Aorta (tissue), 5 donors: ENCODE measurements around the gene AKAP8. TPM values are rescaled to one million over a fixed set of nuclear protein-coding genes. Genes with fewer than 3 reads are reported as not detected.
"Not testable (repeated sequence)": the region's sequence is repeated elsewhere in the genome, so short reads cannot be mapped to it uniquely, and the experiment has no call there.

ENCODE experiments used
- ATAC-seq: fragments of 200-7000 bp; cut with Tn5 transposase; one replicate; pipeline ENCODE4 v1.9.1; 2022; ENCODE audit warnings: moderate library complexity; ENCODE audit not compliant: low FRiP score
- DNase-seq, 2 donors: peaks; one replicate each; pipeline ENCODE4 v3.0.0-alpha.2; 2020
- H3K27ac ChIP-seq, 2 donors: one replicate each; pipeline ENCODE4 v1.5.1; 2013; ENCODE audit warnings: low read length in 2 of 2, mild to moderate bottlenecking in 2 of 2, moderate library complexity in 2 of 2, control low read depth in 1 of 2, inconsistent platforms in 1 of 2, low read depth in 1 of 2
- H3K27me3 ChIP-seq, 2 donors: one replicate each; pipeline ENCODE4 v1.6.1; 2013; ENCODE audit warnings: control low read depth in 1 of 2, low read length in 1 of 2, mild to moderate bottlenecking in 1 of 2, moderate library complexity in 1 of 2; ENCODE audit not compliant: insufficient read depth in 2 of 2, control insufficient read depth in 1 of 2
- H3K36me3 ChIP-seq, 2 donors: one replicate each; pipeline ENCODE4 v1.6.1; 2013; ENCODE audit warnings: control low read depth in 1 of 2, low read length in 1 of 2, mild to moderate bottlenecking in 1 of 2; ENCODE audit not compliant: insufficient read depth in 2 of 2, control insufficient read depth in 1 of 2
- H3K4me1 ChIP-seq, 2 donors: one replicate each; pipeline ENCODE4 v1.6.1; 2013; ENCODE audit warnings: low read length in 2 of 2, control low read depth in 1 of 2, mild to moderate bottlenecking in 1 of 2, moderate library complexity in 1 of 2; ENCODE audit not compliant: insufficient read depth in 2 of 2, control insufficient read depth in 1 of 2
- H3K4me3 ChIP-seq, 2 donors: one replicate each; pipeline ENCODE4 v1.5.1; 2013; ENCODE audit warnings: low read length in 2 of 2, control low read depth in 1 of 2, mild to moderate bottlenecking in 1 of 2
- H3K9me3 ChIP-seq: one replicate; pipeline ENCODE4 v1.6.1; 2013; ENCODE audit warnings: mild to moderate bottlenecking, low read length; ENCODE audit not compliant: control insufficient read depth
- WGBS, 2 donors: extraction: QIAGEN DNeasy Blood & Tissue Kit; methylation state at CpG; one replicate each; pipeline ENCODE4 v1.1.7; 2013; 5-methylcytosine and 5-hydroxymethylcytosine counted together
- intact Hi-C, 2 donors: fragments of 100-400 bp; cut with DNase I; formaldehyde crosslinking; loops; one replicate each; pipeline versions ENCODE4 v1.14.2 to v1.15.0; 2022
- polyA plus RNA-seq, 2 donors: library from polyadenylated mRNA; stranded (reverse); fragments of 200-250 nt; gene quantifications; one replicate each; pipeline ENCODE4 v1.2.3, GENCODE V29; 2013
- total RNA-seq, 2 donors: library from RNA; stranded (reverse); fragmentation: NEBNext Ultra II Directional; extraction: Animal tissue kit (Norgen Biotek cat#: 25700); gene quantifications; one replicate each; pipeline ENCODE4 v1.2.1, GENCODE V29; 2021
- donor health status: healthy with polysubstance abuse.
- donor health status: Bipolar disorder and iron deficiency.
- donor health status: DM: no; HTN: no; CAD: no.
- donor health status: DM: no; HTN: no; CAD: no.
- donor health status: DM: yes; HTN: yes; CAD: no.

The AKAP8 gene
- total and polyA plus RNA-seq, 4 donors: 7.5 to 48.1 (median 28.7) TPM

DNA sequence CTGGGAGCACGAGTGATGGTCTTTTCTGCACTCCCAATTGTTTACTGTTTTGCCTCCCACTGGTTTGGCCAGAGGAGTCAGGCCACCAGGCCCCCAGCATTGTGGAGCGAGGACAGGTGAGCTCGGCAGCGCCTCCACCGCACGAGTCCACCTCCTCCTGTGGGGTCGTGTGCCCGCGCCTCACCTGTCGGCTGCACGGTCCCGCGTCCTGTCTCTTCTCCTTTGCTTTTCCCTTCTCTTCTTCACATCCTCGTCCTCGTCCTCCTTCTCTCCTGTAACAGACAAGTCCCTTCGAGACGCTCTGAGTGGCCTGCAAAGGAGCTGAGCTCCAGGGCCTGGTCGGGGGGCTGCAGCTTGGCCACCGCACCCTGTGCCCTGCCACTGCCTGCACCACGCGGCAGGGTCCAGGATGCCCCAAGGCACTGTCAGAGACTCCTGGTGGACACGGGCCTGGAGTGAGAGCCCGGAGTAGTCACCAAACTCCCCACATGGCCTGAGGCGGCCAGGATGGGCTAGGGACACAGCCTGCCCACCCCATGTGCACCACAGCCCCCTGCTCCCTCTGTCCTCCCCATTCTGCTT is 11.4 kb downstream of the AKAP8 start:
- no peak for ATAC-seq
- Histone ChIP-seq H3K9me3 (no peaks in the 10 kb centered on the region), H3K36me3 (peaks cover 5% of the 10 kb centered on the region in 2 donors), H3K4me3 (no peak overlapping the region), H3K27ac (no peak overlapping the region), H3K27me3 (no peaks in the 10 kb centered on the region), H3K4me1 (no peaks in the 10 kb centered on the region)
- 90 to 93% methylated on average over 24 of the region's 24 CpGs for WGBS, 2 donors
- DNase-seq: peak in 1 of 2 donors; percentile 38
- intact Hi-C loops: no loop called here

DNA sequence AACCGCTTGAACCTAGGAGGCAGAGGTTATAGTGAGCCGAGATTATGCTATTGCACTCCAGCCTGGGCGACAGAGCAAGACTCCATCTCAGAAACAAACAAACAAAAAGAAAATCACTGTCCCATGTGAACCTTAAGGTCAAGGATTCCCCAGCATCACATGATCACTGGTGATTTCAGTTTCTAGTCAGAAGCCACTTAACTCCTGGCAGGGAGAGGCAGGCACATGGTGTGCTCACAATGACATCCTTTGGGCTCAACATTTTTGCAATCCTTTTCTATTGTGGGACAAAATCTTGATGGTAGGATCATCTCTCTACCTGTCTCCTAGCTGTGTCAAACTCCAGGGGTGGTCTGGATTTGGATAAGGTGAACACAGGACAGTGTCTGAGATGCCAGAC is 12.1 kb downstream of the AKAP8 start:
- intact Hi-C loops: no loop called here
- no peak for ATAC-seq
- peaks cover 5% of the 10 kb centered on the region in 2 donors for H3K36me3 ChIP-seq

DNA sequence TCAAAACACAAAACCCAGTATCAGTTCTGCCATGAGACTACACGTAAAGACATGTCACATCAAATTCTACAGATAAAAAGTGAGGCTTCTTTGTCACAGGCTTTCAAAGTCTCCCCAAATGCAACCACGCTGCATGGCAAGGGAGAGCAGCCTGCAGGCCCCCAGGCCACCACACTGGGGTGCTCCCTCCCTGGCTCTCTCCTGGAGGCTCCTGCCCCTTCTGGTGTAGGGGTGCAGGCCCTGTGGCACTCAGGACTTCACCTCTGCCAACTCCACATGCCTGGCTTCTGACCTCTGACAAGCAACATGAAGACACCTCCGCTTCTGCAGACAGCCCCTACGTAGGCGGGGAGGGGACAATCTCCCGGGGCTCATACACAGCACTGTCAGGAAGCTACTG is 14.3 kb downstream of the AKAP8 start:
- no peak for DNase-seq
- H3K27me3 ChIP-seq: no peaks in the 10 kb centered on the region
- WGBS, 2 donors: 79 to 90% methylated on average over 6 of the region's 6 CpGs
- H3K27ac ChIP-seq: no peak overlapping the region
- no peaks in the 10 kb centered on the region for H3K4me1 ChIP-seq
- no peak for ATAC-seq
- no peak overlapping the region for H3K4me3 ChIP-seq
- intact Hi-C loops: no loop called here
- peaks cover 5 to 11% of the 10 kb centered on the region in 2 donors for H3K36me3 ChIP-seq
- no peaks in the 10 kb centered on the region for H3K9me3 ChIP-seq

More for the DNA sequence above, 12.1 kb downstream of the AKAP8 start:
- Histone ChIP-seq H3K27ac (no peak overlapping the region), H3K4me1 (no peaks in the 10 kb centered on the region), H3K4me3 (no peak overlapping the region), H3K27me3 (no peaks in the 10 kb centered on the region), H3K9me3 (no peaks in the 10 kb centered on the region)
- 90 to 95% methylated on average over 3 of the region's 3 CpGs for WGBS, 2 donors
- DNase-seq: no peak

DNA sequence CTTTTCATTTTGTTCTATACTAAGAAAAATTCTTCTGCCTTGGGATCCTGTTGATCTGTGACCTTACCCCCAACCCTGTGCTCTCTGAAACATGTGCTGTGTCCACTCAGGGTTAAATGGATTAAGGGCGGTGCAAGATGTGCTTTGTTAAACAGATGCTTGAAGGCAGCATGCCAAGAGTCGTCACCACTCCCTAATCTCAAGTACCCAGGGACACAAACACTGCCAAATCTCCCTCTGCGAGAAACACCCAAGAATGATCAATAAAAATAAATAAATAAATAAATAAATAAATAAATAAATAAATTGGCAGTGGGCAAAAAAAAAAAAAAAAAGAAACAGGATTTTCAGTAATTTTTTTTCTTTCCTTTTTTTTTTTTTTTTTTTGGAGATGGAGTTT is 15.8 kb downstream of the AKAP8 start:
- H3K4me1 ChIP-seq, intact Hi-C loops, H3K27me3 ChIP-seq, H3K27ac ChIP-seq, ATAC-seq, H3K9me3 ChIP-seq, H3K4me3 ChIP-seq: not testable (repeated sequence)
- DNase-seq: peak in 1 of 2 donors; percentile 35
- H3K36me3 ChIP-seq: peaks cover 11 to 16% of the 10 kb centered on the region in 2 donors
- WGBS, 2 donors: 59 to 63% methylated on average over 3 of the region's 3 CpGs

DNA sequence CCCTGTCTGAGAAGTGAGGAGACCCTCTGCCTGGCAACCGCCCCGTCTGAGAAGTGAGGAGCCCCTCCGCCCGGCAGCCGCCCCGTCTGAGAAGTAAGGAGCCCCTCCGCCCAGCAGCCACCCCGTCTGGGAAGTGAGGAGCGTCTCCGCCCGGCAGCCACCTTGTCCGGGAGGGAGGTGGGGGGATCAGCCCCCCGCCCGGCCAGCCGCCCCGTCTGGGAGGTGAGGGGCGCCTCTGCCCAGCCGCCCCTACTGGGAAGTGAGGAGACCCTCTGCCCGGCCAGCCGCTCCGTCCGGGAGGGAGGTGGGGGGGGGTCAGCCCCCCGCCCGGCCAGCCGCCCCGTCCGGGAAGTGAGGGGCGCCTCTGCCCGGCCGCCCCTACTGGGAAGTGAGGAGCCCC is 16.5 kb downstream of the AKAP8 start:
- H3K27me3 ChIP-seq, H3K27ac ChIP-seq, intact Hi-C loops, H3K9me3 ChIP-seq, ATAC-seq, H3K4me1 ChIP-seq, H3K4me3 ChIP-seq, DNase-seq: not testable (repeated sequence)
- 87 to 96% methylated on average over 3 to 30 of the region's 30 CpGs for WGBS, 2 donors
- H3K36me3 ChIP-seq: peaks cover 8 to 20% of the 10 kb centered on the region in 2 donors

DNA sequence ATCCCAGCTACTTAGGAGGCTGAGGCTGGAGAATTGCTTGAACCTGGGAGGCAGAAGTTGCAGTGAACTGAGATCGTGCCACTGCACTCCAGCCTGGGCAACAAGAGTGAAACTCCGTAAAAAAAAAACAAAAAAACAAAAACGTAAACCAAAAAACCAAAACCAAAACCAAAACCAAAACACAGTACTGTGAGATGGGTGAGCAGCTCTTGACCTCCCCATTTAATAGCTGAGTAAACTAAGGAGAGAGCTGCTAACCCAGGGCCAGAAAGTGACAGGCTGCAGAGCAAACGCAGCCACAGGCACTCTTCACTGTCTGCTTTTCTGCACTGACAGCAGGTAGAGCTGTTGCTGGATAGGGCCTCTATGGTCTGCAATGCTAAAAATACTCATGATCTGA is 19.6 kb downstream of the AKAP8 start:
- intact Hi-C loops, H3K4me1 ChIP-seq, H3K4me3 ChIP-seq, H3K27me3 ChIP-seq, H3K9me3 ChIP-seq, H3K27ac ChIP-seq, ATAC-seq: not testable (repeated sequence)
- DNase-seq: peak in 1 of 2 donors; percentile 2
- peaks cover 5 to 16% of the 10 kb centered on the region in 2 donors for H3K36me3 ChIP-seq
- 77 to 80% methylated on average over 4 of the region's 4 CpGs for WGBS, 2 donors

DNA sequence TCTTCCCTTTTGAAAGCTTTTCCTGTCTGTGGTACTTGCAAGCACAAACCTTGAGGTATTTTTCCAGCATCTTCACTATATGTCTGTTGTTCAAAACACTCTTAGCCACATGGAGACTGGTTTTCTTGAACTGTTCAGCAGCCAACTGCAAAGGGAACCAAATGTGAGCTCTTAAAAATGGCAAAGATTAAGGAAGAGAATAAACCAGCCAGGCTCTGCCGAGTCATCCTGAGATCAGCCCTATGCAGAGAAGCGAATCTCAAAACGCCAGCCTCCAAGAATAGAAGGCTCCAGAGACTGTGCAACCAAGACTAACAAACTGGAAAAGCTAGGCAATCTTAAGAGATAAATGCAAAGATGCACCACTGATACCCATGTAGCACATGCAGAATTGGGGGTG is 20.7 kb downstream of the AKAP8 start:
- no peaks in the 10 kb centered on the region for H3K9me3 ChIP-seq
- intact Hi-C loops: no loop called here
- H3K27me3 ChIP-seq: no peaks in the 10 kb centered on the region
- H3K27ac ChIP-seq: peak overlapping the region in 1 of 2 donors; percentile 19
- H3K36me3 ChIP-seq: peaks cover 5 to 16% of the 10 kb centered on the region in 2 donors
- WGBS, 2 donors: 50 to 52% methylated on average over 3 of the region's 3 CpGs
- no peak overlapping the region for H3K4me3 ChIP-seq
- ATAC-seq (no peak), DNase-seq (no peak)
- no peaks in the 10 kb centered on the region for H3K4me1 ChIP-seq

DNA sequence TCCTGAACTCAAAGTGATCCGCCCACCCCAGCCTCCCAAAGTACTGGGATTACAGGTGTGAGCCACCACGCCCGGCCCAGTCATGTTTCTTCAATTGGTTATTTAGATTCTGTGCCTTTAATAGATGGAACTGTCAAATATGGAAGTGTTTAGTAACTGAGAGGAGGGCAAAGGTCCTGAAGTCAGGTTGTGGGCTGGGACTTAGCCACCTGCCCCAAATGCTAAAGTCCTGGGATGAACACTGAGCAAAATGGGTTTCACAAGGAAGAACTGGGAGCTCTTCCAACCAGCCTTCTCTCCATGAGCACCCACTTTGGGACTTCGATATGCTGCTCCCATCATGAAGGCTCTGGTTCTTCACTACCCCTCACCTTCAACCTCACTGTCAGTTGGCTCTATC is 21.7 kb downstream of the AKAP8 start:
- intact Hi-C loops: no loop called here
- no peaks in the 10 kb centered on the region for H3K9me3 ChIP-seq
- H3K27me3 ChIP-seq: no peaks in the 10 kb centered on the region
- DNase-seq: no peak
- no peak overlapping the region for H3K4me3 ChIP-seq
- ATAC-seq: no peak
- no peak overlapping the region for H3K27ac ChIP-seq
- WGBS, 2 donors: 96 to 98% methylated on average over 4 of the region's 4 CpGs
- H3K36me3 ChIP-seq: peaks cover 5 to 16% of the 10 kb centered on the region in 2 donors
- no peaks in the 10 kb centered on the region for H3K4me1 ChIP-seq

DNA sequence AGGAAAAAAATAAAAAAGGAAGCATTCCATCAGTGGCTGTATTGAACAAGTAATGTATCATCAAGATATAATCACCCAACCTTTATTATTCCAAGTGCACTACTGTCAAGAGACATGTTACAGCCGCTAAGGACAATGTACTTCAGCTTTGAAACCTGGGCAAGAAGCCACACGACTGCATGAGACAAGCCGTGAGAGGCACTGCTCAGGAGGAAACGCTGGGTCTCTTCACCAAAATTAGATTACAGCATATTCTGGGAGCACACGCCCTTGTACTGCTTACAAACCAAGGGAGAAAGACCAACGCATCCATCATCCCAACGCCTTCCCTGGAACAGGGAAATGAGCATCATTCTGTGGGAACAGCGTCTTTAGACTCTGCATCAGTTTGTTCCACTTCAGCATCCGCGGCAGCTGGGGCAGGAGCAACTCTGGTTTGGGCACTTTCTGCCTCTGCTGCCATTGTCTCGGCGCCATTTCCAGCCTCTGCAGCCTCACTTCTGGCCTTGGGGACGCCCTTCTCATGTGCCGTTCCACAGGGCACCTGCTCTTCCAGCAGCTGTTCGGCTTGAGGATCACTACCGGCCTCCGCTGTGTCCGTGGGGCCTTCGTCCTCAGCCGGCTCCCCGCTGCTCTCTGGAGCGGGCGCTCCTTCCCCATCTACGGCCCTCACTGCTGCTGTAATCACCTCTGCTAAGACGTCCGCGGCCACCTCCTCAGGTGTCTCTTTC is 24.9 kb downstream of the AKAP8 start:
- ATAC-seq (no peak), DNase-seq (no peak)
- no peak overlapping the region for H3K27ac ChIP-seq
- no peaks in the 10 kb centered on the region for H3K9me3 ChIP-seq
- H3K36me3 ChIP-seq: peaks cover 5 to 7% of the 10 kb centered on the region in 2 donors
- WGBS, 2 donors: 82 to 84% methylated on average over 27 of the region's 27 CpGs
- intact Hi-C loops: no loop called here
- H3K4me3 ChIP-seq: no peak overlapping the region
- no peaks in the 10 kb centered on the region for H3K27me3 ChIP-seq
- no peaks in the 10 kb centered on the region for H3K4me1 ChIP-seq
